T follicular helper cell (primary cell): ENCODE results near the gene C20orf144.
"Not testable (repeated sequence)": the region's sequence is repeated elsewhere in the genome, so short reads cannot be mapped to it uniquely, and the experiment has no call there.

ENCODE experiments used
- DNase-seq: peaks from one replicate; pipeline ENCODE4 v3.0.0-alpha.2; 2020; ENCODE audit warnings: low read depth

The C20orf144 gene

GRCh38 chr20:33693741-33694638 is 31.9 kb downstream of the C20orf144 start:
- no peak for DNase-seq

- no peak for DNase-seq
These were observed 32.5 kb downstream of the C20orf144 start for GRCh38 chr20:33694639-33695012.

- no peak for DNase-seq
These were observed 34.3 kb downstream of the C20orf144 start for GRCh38 chr20:33696448-33696847.

GRCh38 chr20:33697129-33697528 is 35.0 kb downstream of the C20orf144 start:
- no peak for DNase-seq

GRCh38 chr20:33698966-33699365 is 36.8 kb downstream of the C20orf144 start:
- not testable (repeated sequence) for DNase-seq

- DNase-seq = not testable (repeated sequence)
These were observed 38.7 kb downstream of the C20orf144 start for GRCh38 chr20:33700696-33701441.

- no peak for DNase-seq
These were observed 39.7 kb downstream of the C20orf144 start for GRCh38 chr20:33701629-33702450.

GRCh38 chr20:33702861-33703260 is 40.7 kb downstream of the C20orf144 start:
- DNase-seq = no peak

GRCh38 chr20:33703498-33704137 is 41.5 kb downstream of the C20orf144 start:
- DNase-seq = no peak

- no peak for DNase-seq
These were observed 42.2 kb downstream of the C20orf144 start for GRCh38 chr20:33704197-33704924.

- DNase-seq = no peak
These were observed 45.5 kb downstream of the C20orf144 start for GRCh38 chr20:33707668-33708067.

- no peak for DNase-seq
These were observed 47.3 kb downstream of the C20orf144 start for GRCh38 chr20:33709398-33709797.

GRCh38 chr20:33709905-33710541 is 47.9 kb downstream of the C20orf144 start:
- DNase-seq = no peak

- DNase-seq = no peak
These were observed 48.7 kb downstream of the C20orf144 start for GRCh38 chr20:33710681-33711445.

GRCh38 chr20:33711446-33711738 is 49.3 kb downstream of the C20orf144 start:
- DNase-seq = no peak
